ENCODE measurements around the gene ZNF341. TPM values are rescaled to one million over a fixed set of nuclear protein-coding genes. Genes with fewer than 3 reads are reported as not detected.

The ZNF341 gene
- total and polyA plus RNA-seq, 9 of the 15 experiments (the other 6 are each of a cell fraction or from before 2014, with no cell fraction given) = 0.08 to 2.6 (median 1.0) TPM

- peak; percentile 81 for TF ChIP-seq REST (IDR thresholded peaks at IDR 0.05; ENCODE audit: borderline replicate concordance)
- TF ChIP-seq REST (CRISPR knock-in tag; IDR thresholded peaks at IDR 0.05; ENCODE audit: low read depth) = peak; percentile 55; the same call in 1 of the 2 replicates
- no peak for TF ChIP-seq ZNF407 (IDR thresholded peaks at IDR 0.05; ENCODE audit: low read depth)
- TF ChIP-seq U2AF1 (optimal IDR thresholded peaks at IDR 0.05; ENCODE audit: low read depth, low read length) = peak; percentile 23
- TF ChIP-seq HNRNPLL (IDR thresholded peaks at IDR 0.05; ENCODE audit: low read depth, low read length, poor library complexity, severe bottlenecking) = no peak
- no peak for TF ChIP-seq SRSF3 (IDR thresholded peaks at IDR 0.05; ENCODE audit: insufficient read depth, low read length)
- no peak for TF ChIP-seq ZNF174 (CRISPR knock-in tag; IDR thresholded peaks at IDR 0.05)
- no peak for TF ChIP-seq CREB3 (tag; conservative IDR thresholded peaks at IDR 0.05; ENCODE audit: low read depth)
- TF ChIP-seq ZKSCAN3 (CRISPR knock-in tag; IDR thresholded peaks at IDR 0.05) = no peak
- no peak for TF ChIP-seq CBX5 (IDR thresholded peaks at IDR 0.05; ENCODE audit: borderline replicate concordance, low read depth)
Observed at GRCh38 chr20:33731693-33732165, at the start of gene ZNF341 (continued).

All from K562 (cell line).